Endodermal cell (in vitro differentiated cells): ENCODE results near the gene RHOU. TPM values are rescaled to one million over a fixed set of nuclear protein-coding genes. Genes with fewer than 3 reads are reported as not detected.

Experiments
- DNase-seq: peaks from one replicate; pipeline ENCODE4 v3.0.0-alpha.2; 2017
- H3K27ac ChIP-seq: 2 replicates; pipeline ENCODE4 v1.5.1; 2013; ENCODE audit warnings: mild to moderate bottlenecking, low read depth, low read length, moderate library complexity
- H3K27me3 ChIP-seq: 2 replicates; pipeline ENCODE4 v1.6.1; 2013; ENCODE audit warnings: mild to moderate bottlenecking, low read length, moderate library complexity; ENCODE audit not compliant: insufficient read depth, control insufficient read depth, poor library complexity, severe bottlenecking
- H3K36me3 ChIP-seq: 2 replicates; pipeline ENCODE4 v1.7.0; 2013; ENCODE audit warnings: mild to moderate bottlenecking, low read length, moderate library complexity; ENCODE audit not compliant: control insufficient read depth, insufficient read depth
- H3K4me1 ChIP-seq: one replicate; pipeline ENCODE4 v1.7.0; 2013; ENCODE audit warnings: low read length; ENCODE audit not compliant: control insufficient read depth, insufficient read depth
- H3K4me3 ChIP-seq: 2 replicates; pipeline ENCODE4 v1.5.1; 2013; ENCODE audit warnings: mild to moderate bottlenecking, low read length, moderate library complexity
- H3K9ac ChIP-seq: 2 replicates; pipeline ENCODE4 v1.6.1; 2013; ENCODE audit warnings: mild to moderate bottlenecking, low read length, moderate library complexity; ENCODE audit not compliant: poor library complexity, severe bottlenecking; ENCODE audit errors: extremely low read depth
- H3K9me3 ChIP-seq: 2 replicates; pipeline ENCODE4 v1.6.1; 2013; ENCODE audit warnings: mild to moderate bottlenecking, low read length, moderate library complexity; ENCODE audit not compliant: control insufficient read depth
- H3K27ac Mint-ChIP-seq: 2 replicates; pipeline ENCODE4 v1.8.0; 2020; ENCODE audit warnings: mixed read lengths
- H3K27me3 Mint-ChIP-seq: 2 replicates; pipeline ENCODE4 v1.8.0; 2021; ENCODE audit warnings: mild to moderate bottlenecking, mixed read lengths; ENCODE audit not compliant: insufficient read depth
- H3K36me3 Mint-ChIP-seq: 2 replicates; pipeline ENCODE4 v1.8.0; 2020; ENCODE audit warnings: low read depth, mixed read lengths
- H3K4me1 Mint-ChIP-seq: 2 replicates; pipeline ENCODE4 v1.8.0; 2020; ENCODE audit warnings: mixed read lengths
- H3K4me3 Mint-ChIP-seq: 2 replicates; pipeline ENCODE4 v1.8.0; 2020; ENCODE audit warnings: mild to moderate bottlenecking, moderate library complexity, mixed read lengths
- H3K9me3 Mint-ChIP-seq: 2 replicates; pipeline ENCODE4 v1.8.0; 2020; ENCODE audit warnings: mild to moderate bottlenecking, mixed read lengths
- WGBS, 2 experiments: methylation state at CpG; one replicate each; pipeline versions ENCODE4 v1.1.5 to v1.1.7; 2013; ENCODE audit warnings: missing lambda C conversion rate in 2 of 2, mixed read lengths in 1 of 2; ENCODE audit not compliant: insufficient coverage in 1 of 2, insufficient read length in 1 of 2; 5-methylcytosine and 5-hydroxymethylcytosine counted together
- total RNA-seq, 2 donors: library from RNA; stranded (reverse); fragmentation: NEBNext Ultra II Directional in 1 of 2; extraction: Animal tissue kit (Norgen Biotek cat#: 25700) in 1 of 2; gene quantifications; 2 replicates in 1 of 2; 3 replicates in 1 of 2; pipeline ENCODE4 v1.2.1, GENCODE V29; 2021
- TF ChIP-seq, protein P1 (sequence below): fragments of 200-600 bp; sonication (generic); conservative IDR thresholded peaks from 2 replicates; pipeline ENCODE4 v1.5.0; 2021; ENCODE audit warnings: antibody characterized with exemption, mild to moderate bottlenecking

The RHOU gene
- total RNA-seq, 2 donors from 2014 or later: 9.0 to 12.0 TPM

- Mint-ChIP-seq H3K9me3 (peaks cover 4% of the 10 kb centered on the region), H3K4me3 (no peak overlapping the region), H3K36me3 (no peaks in the 10 kb centered on the region), H3K27ac (no peak overlapping the region), H3K27me3 (peaks cover 96% of the 10 kb centered on the region), H3K4me1 (peaks cover 20% of the 10 kb centered on the region)
- TF ChIP-seq, protein P1, sequence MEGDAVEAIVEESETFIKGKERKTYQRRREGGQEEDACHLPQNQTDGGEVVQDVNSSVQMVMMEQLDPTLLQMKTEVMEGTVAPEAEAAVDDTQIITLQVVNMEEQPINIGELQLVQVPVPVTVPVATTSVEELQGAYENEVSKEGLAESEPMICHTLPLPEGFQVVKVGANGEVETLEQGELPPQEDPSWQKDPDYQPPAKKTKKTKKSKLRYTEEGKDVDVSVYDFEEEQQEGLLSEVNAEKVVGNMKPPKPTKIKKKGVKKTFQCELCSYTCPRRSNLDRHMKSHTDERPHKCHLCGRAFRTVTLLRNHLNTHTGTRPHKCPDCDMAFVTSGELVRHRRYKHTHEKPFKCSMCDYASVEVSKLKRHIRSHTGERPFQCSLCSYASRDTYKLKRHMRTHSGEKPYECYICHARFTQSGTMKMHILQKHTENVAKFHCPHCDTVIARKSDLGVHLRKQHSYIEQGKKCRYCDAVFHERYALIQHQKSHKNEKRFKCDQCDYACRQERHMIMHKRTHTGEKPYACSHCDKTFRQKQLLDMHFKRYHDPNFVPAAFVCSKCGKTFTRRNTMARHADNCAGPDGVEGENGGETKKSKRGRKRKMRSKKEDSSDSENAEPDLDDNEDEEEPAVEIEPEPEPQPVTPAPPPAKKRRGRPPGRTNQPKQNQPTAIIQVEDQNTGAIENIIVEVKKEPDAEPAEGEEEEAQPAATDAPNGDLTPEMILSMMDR: no peak
- no peak for DNase-seq
- no peak overlapping the region for H3K9ac ChIP-seq
- no peaks in the 10 kb centered on the region for H3K9me3 ChIP-seq
- no peak overlapping the region for H3K4me3 ChIP-seq
- no peaks in the 10 kb centered on the region for H3K4me1 ChIP-seq
- H3K36me3 ChIP-seq: no peaks in the 10 kb centered on the region
- peaks cover 96% of the 10 kb centered on the region for H3K27me3 ChIP-seq
- H3K27ac ChIP-seq: no peak overlapping the region
- 94 to 97% methylated on average over 4 of the region's 4 CpGs for WGBS, 2 experiments
Measured at GRCh38 chr1:228758447-228758846, 23.2 kb downstream of the RHOU start.

DNA sequence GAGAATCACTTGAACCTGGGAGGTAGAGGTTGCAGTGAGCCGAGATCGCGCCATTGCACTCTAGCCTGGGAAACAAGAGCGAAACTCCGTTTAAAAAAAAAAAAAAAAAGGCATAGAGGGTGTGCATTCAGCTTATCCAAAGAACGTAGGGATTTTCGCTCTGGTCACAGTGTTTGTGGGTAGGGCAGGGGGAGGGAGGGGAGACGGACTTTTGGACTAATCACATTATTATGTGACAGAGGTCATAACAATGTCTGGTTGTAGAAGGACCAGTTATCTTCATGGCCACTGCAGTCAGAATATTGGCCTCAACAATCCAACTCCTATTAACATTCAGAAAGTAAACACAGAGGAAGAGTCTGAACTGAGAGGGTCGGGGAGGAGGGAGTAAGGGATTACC lies 25.7 kb downstream of the RHOU start:
- TF ChIP-seq, protein P1: no peak
- Histone ChIP-seq H3K27me3 (peaks cover 94% of the 10 kb centered on the region), H3K36me3 (no peaks in the 10 kb centered on the region), H3K27ac (no peak overlapping the region), H3K4me1 (no peaks in the 10 kb centered on the region), H3K9ac (no peak overlapping the region), H3K4me3 (no peak overlapping the region), H3K9me3 (no peaks in the 10 kb centered on the region)
- Mint-ChIP-seq H3K27ac (no peak overlapping the region), H3K36me3 (no peaks in the 10 kb centered on the region), H3K4me3 (no peak overlapping the region), H3K27me3 (peaks cover 86% of the 10 kb centered on the region), H3K4me1 (peaks cover 8% of the 10 kb centered on the region), H3K9me3 (peaks cover 4% of the 10 kb centered on the region)
- WGBS, 2 experiments: 95% methylated on average over 9 of the region's 9 CpGs; no CpG with 5 or more reads in 1 of the 2 experiments
- DNase-seq: no peak

DNA sequence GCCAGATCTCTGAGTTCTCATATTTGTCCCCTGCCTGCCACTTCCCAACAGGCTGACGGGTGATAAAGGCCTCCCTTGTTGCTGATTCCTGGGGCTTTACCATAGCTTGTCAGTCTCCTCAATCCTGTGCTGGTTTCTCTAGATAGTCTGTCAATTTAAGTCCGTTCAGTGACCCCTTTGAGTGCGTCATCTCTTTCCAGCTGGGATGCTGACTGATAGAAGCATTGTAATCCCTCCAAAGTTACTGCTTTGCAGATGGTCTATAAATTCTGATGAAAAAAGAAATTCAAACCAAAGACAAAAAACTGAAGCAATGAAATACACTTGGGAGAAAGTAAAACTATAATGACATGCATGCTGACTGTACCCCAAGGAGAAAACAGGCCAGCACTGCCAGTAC lies 28.3 kb downstream of the RHOU start:
- Mint-ChIP-seq H3K36me3 (no peaks in the 10 kb centered on the region), H3K27me3 (peaks cover 78% of the 10 kb centered on the region), H3K4me1 (peaks cover 7% of the 10 kb centered on the region), H3K4me3 (no peak overlapping the region), H3K27ac (no peak overlapping the region), H3K9me3 (no peaks in the 10 kb centered on the region)
- no peak for DNase-seq
- Histone ChIP-seq H3K9ac (no peak overlapping the region), H3K4me3 (no peak overlapping the region), H3K36me3 (no peaks in the 10 kb centered on the region), H3K9me3 (no peaks in the 10 kb centered on the region), H3K27ac (no peak overlapping the region), H3K4me1 (no peaks in the 10 kb centered on the region), H3K27me3 (peaks cover 95% of the 10 kb centered on the region)
- TF ChIP-seq, protein P1: no peak
- WGBS, 2 experiments: 54 to 67% methylated on average over 3 of the region's 3 CpGs
